Breast epithelium (tissue), 3 donors: ENCODE results near the gene SERTAD4.

ENCODE experiments used
- POLR2A ChIP-seq: fragments of 450-650 bp; IDR thresholded peaks from one replicate; pipeline ENCODE4 v1.6.1; 2016; ENCODE audit warnings: antibody characterized with exemption, mild to moderate bottlenecking, moderate library complexity
- TF ChIP-seq, protein P1 (sequence below), 3 donors: fragments of 450-650 bp; IDR thresholded peaks; one replicate each; pipeline ENCODE4 v1.5.1; 2016 to 2017; ENCODE audit warnings: antibody characterized with exemption in 3 of 3, mild to moderate bottlenecking in 3 of 3, moderate library complexity in 3 of 3

DNA sequence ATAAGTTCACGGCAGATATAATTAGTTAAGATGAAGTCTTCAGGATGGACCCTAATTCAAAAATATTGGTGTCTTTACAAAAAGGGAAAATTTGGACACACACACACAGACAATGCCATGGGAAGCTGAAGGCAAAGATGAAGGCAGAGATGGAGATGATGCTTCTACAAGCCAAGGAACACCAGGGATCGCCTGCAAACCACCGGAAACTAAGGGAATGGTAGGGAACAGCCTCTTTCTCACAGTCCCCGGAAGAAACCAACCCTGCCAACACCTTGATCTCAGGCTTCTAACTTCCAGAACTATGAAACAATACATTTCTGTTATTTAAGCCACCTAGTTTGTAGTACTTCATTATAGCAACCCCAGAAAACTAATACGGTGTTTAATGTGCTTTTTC lies 15.1 kb upstream of the SERTAD4 start:
- TF ChIP-seq, protein P1, sequence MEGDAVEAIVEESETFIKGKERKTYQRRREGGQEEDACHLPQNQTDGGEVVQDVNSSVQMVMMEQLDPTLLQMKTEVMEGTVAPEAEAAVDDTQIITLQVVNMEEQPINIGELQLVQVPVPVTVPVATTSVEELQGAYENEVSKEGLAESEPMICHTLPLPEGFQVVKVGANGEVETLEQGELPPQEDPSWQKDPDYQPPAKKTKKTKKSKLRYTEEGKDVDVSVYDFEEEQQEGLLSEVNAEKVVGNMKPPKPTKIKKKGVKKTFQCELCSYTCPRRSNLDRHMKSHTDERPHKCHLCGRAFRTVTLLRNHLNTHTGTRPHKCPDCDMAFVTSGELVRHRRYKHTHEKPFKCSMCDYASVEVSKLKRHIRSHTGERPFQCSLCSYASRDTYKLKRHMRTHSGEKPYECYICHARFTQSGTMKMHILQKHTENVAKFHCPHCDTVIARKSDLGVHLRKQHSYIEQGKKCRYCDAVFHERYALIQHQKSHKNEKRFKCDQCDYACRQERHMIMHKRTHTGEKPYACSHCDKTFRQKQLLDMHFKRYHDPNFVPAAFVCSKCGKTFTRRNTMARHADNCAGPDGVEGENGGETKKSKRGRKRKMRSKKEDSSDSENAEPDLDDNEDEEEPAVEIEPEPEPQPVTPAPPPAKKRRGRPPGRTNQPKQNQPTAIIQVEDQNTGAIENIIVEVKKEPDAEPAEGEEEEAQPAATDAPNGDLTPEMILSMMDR (IDR thresholded peaks at IDR 0.05): no peak
- no peak for TF ChIP-seq POLR2A
